NCI-H1417 treated with DMSO at 0.1 percent for 48 hours (cell line): Measurements from ENCODE around the gene CHCHD6.

Experiments used
- DNase-seq: peaks from one replicate; lab custom pipeline; 2025; lab: John Stamatoyannopoulos, UW

Gene CHCHD6

DNA sequence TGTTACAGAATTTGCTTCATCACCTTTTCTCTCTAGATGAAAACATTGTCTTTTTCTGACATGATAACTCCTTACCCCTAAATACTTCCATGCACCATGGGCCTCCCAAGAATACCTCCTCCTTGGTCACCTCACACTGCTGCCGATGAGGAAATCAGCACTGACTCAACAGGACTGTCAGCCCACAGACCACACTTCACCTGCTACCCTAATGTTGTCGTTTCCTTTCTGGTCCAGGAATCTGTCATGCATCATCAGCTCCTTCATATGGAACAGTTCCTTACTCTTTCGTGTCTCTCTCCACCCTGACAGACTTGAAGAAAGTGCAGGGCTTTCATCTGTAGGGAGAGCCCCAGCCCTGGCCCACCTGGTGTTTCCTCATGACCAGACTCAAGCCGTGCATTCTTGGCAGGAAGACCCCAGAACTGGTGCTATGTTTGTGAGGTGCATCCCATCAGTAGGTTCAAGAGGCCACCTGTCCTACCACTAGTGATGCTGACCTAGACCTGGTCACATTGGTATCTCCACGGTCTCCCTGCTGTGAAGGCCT lies 237.8 kb downstream of the CHCHD6 start:
- DNase-seq = no peak

DNA sequence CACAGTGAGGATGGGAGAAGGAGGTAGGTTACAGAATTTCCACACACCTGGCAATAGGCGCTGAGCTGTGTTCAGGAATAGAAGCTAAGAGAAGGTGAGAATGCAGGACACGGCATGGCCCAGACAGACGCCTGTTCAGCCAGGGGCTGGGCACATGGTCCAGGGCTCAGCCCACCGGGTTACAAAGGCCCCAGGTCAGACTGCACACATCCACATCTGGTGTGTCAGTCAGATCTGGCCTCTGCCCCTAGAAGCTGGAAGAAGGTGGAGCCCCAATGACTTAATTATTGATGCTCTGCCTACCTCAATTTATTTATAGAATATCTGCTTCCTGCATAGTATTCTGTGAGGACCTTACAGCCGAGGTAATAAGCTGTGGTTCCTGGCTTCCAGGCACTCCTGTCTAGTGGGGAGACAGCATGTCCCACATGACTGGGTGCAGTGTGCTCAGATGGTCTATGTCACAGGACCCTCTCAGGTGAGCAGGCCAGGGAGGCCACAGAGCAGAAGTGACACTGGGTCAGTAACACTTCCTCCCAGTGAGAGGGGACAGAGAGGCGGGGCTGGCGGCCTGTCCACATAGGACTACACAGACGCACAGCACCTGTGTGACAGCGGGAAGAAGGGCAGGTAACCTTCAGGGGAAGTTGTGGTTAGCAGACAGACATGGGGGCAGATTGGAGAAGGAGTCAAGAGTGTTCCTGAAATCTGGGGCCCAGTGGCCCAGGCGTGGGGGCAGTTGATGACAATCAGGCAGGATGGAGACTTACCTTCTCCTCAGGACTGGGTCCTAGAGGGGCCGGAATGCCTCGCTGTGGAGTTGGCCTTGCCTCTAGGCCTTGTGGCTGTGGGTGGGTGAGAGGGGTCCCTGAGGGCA lies 240.3 kb downstream of the CHCHD6 start:
- DNase-seq = no peak

DNA sequence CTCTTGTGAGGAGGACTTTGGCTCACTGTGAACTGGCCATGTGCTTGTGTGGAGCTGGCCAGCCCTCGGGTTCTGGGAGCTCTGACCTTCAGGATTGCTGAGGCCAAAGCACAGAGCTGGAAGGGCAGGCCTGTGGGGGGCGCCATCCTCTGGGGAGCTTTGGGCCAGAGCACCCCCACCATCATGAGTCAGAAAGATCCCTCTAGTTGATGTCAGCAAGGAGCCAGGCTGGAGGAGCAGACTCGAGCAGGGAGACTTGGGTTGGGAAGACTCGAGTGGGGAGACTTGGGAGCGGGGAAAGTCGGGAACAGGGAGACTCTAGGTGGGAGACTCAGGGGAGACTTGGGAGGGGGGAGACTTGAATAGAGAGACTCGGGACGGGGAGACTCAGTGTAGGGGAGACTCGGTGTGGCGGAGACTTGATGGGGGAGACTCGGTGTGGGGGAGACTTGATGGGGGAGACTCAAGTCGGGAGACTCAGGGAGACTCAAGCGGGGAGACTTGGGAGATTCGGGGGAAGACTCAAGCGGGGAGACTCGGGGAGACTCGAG lies 241.2 kb downstream of the CHCHD6 start:
- no peak for DNase-seq

DNA sequence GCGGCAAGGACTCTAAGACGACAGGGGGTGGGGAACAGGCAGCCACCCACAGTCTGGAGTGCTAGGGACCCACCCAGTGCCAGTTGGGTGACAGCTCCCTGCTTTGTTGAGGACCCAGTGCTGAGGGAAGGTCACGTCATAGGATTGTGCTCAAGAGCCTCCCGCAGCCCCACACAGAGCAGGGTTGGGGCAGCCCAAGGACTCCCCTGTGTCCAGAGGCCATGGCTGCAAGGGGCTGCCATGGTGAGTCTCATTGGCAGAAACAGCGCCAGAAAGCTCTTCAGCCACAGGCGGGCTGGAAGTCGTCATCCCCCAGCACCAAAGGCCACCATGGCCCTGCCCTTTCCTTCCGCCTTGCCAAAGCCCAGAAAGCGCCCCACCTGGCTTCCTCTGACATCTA lies 241.9 kb downstream of the CHCHD6 start:
- no peak for DNase-seq

DNA sequence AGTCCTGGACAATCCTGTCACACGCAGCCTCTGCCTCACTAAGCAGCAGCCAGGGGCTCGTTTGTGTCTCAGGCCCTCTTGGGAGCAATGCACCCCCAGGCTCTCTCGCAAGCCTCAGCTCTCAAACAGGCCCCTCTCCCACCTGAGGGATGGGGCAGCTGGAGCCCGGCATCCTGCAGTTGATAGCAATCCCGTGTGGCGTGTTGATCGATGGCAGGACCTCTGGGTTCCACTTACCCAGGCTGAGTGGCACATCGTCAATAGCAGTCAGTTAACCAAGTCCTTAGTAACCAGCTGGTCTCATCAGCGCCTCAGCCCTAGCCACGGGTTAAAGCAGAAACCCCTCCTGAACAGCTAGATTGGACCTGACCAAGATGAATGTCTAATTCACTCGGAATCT lies 242.4 kb downstream of the CHCHD6 start:
- DNase-seq = no peak

DNA sequence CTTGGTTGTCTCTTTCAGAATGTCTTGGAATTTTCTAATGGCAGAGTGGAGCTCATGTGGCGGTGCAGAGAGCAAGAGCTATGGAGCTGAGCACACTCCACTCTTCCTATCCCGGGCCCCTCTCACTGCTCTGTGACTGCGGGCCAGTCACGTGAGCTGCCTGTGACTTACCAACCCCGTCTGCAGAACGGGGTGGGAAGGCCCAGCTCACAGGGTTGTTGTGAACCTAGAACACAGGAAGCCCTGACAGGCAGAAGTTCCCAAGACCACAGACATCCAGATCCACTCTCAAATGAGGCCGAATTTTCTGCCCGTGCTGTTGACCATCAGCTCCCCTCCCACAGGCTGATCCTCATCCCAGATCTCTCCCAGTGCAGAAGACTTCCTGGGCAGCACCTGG lies 243.4 kb downstream of the CHCHD6 start:
- no peak for DNase-seq

DNA sequence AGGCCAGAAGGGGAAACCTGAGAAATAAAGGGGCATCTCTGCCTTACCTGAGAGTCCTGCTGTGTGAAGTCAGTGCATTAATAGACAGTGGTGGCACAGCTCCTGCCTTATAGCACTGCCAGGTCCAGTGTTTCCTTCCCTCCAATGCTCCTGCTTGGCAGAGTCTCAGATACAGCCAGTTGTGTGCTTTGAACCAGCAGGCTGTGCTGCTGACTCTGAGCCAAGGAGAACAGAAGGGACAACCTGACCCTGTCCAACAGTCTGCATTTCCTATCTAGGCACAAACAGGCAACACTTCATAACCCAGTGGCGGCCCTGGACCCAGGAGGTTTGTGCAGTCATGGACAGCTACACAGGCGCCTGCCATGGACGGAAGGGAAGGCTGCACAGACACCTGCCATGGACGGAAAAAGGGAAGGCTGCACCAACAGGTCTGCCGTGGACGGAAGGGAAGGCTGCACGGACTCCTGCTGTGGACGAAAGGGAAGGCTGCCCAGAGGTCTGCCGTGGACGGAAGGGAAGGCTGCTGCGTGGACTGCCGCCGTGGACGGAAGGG lies 245.0 kb downstream of the CHCHD6 start:
- DNase-seq = no peak

DNA sequence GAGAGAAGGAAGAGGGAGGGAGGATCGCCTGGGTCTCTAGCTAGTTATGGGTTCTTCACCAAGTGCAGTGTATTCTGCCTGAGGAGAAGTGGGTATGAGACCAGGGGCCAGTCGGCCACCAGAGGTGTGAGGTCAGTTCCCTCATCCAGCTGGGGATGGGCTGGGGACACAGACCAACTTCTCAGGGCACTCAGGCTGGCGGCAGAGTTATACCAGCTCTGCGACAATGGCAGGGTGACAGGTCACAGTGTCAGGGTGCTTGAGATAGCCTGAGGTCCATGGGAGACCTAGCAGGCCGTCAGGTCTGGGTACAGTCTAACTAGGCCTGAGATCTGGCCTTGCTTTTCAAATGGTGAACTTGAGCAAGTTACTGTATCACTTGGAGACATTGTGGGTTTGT lies 247.5 kb downstream of the CHCHD6 start:
- DNase-seq = no peak

DNA sequence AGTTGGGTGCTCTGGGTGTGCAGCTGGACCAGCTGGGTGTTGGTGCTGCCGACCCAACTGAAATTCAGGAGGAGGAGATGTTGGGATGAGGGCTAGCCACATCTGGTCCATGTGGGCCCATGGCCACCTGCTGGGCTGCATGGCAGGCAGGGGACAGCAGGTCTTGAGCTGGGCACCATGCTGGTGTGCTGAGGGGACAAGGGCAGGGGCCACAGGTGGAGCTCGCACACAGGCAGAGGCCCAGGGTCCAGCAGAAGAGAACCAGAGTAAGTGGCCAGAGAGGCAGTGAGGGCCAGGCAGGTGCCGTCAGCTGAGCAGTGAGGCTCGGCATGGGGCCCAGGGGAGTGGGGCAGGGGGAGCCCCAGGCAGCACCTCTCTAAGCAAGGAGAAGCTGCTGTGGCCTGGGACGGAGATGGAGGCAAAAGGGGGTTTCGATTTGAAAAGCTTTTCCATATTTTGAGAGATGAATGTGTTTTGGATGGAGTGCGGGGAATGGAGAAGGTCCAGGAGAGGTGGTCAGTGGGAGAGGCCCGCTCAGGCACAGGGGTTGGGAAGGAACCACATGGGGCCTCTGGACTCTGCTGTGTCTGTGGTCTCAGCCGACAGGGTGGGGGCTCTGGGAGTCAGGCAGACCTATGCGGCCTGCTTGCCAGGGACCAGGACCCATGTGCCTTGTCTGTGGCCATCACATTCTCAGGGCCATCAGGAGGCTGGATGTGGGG lies 248.4 kb downstream of the CHCHD6 start:
- no peak for DNase-seq

DNA sequence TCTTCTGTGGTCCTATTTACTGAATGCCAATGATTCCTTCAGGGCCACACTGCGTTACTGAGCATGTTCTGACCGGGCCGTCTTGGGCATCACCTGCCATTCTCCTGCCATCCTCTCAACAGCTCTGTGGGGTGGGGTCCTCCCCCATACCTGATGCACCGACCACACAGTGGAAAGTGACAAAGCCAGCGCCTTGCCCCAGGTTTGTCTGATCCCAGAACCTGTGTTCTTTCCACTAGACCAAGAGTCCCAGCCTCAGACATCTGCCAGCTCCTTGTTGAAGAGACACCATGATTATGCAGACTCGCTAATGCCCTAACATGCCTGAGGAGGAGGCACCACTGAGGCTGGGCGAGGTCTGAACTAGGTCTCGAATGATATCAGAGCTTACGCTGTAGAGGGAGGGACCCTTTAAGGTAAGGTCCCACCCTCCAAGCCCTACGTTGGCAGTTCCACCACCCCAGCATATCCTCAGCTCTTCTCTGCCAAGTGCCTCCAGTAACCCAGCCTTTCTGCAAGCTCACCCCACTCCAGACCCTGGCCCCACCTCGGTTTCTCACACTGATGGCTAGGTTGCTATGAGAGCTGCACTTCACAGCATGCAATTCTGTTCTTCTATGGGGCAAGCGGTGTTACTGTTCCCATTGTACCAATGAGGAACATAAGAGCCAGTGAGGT lies 249.1 kb downstream of the CHCHD6 start:
- no peak for DNase-seq

DNA sequence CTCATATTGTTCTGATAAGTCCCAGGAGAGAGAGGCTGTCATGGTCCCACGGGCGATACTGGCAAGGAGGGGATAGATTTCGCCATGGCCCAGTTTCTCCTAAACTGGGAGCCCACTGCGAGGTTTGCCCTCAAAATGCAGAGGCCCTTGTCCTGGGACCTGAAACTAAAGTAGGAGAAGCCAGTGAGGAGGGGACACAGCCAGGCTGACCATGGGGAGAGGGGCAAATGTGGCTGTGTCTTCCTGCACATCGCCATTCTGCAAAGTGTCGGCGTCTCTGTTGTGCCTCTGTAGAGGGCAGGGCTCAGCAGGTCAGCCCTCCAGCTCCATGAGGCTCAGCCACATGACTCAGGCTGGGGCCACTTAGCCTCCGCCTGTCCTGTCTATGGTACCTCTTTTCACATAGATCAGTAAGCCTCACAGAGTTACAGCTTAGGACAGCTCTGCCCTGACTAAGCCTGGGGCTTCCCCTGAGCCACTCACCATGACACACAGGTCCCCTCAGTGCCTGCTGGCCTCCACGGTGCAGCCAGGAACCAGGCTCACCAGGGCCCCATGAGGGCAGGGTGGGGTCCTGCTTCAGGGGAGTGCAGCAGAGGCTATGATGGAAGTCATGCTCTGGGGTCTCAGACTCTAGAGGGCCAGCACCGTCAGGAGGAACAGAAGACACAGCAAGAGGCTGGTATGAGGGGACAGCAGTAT lies 250.3 kb downstream of the CHCHD6 start:
- DNase-seq = no peak

DNA sequence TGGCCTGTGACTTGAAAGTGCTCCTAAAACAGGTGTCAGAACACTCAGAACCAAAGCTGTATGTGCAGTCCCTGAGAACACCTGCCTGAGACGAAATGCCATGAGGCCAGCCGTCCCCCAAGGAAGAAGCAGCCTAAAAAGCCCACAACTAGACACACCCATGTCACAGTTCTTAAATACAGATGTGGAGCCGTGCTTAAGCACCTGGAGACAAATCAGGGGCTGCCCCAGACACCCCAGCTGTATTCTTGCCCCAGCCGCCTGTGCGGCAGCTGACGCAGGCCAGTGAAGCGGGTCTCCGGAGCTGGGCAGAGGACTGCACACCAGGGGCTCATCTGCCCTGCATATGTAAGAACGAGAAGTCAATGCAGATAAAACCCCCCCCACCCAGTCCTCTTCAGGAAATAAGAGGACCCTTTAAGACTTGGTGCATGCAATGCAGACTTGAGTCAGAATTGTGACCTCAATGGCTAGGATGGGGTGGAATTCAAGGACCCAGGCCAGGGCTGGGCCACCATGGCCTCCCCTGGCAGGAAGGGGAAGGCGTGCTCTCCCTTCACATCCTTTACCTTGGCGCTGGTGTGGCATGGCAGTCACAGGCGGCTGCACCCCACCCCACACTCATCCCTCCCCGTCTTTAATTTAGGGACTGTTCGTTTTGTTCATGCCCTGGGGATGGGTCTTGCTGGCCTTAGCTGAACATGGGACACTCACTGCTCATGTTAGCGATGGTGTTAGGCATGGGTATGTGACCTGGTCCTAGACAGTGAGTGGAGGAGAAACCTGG lies 251.2 kb downstream of the CHCHD6 start:
- DNase-seq = no peak

DNA sequence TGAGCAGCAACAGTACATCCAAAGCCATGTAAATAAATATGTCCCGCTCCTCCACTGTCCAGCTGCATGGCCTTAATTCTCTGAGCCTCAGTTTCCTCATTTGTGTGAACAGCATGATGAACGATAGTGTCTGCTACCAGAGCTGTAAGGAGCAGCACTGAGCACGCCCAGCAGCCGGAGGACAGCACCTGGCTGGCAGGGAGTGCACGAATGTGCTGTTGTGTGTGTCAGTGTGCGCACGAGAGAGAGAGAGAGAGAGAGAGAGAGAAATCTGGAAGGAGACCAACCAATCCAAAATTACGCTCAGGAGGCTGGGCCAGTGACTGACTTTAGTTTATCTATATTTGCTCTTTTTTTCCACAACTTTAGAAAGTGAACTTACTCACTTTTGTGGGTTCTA lies 252.3 kb downstream of the CHCHD6 start:
- DNase-seq = no peak

DNA sequence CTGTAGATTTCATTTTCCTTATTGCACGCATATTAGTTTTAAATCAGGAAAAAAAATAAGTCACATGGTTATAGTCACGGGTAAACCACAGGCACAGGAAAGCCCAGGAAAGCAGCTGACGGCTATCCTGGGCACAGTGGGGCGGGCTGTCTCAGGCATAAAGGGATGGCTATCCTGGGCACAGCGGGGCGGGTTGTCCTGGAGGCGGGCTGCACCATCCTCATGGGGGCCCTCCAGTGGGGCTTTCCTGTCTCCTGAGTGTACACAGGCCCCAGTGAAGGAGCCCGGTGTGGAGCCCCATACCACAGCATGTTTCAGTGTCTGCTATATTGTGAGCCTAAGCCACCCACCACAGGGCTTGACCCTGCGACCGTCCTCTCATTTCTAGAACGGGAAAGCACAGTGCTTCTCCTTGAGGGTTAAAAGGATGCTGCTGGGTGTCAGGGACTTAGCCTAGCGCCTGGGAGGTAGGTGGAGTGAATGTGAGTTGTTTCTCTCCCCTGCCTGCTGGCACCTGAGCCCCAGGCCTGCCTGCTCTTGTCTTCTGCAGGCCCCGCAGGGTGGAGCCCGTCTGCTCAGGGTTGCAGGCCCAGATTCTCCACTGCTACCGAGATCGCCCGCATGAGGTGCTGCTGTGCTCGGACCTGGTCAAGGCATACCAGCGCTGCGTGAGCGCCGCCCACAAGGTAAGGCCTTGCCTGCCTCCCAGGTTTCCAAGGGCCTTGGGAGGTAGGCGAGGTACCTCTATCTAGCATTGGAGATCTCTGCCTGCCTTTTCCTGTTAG lies 253.0 kb downstream of the CHCHD6 start:
- no peak for DNase-seq

DNA sequence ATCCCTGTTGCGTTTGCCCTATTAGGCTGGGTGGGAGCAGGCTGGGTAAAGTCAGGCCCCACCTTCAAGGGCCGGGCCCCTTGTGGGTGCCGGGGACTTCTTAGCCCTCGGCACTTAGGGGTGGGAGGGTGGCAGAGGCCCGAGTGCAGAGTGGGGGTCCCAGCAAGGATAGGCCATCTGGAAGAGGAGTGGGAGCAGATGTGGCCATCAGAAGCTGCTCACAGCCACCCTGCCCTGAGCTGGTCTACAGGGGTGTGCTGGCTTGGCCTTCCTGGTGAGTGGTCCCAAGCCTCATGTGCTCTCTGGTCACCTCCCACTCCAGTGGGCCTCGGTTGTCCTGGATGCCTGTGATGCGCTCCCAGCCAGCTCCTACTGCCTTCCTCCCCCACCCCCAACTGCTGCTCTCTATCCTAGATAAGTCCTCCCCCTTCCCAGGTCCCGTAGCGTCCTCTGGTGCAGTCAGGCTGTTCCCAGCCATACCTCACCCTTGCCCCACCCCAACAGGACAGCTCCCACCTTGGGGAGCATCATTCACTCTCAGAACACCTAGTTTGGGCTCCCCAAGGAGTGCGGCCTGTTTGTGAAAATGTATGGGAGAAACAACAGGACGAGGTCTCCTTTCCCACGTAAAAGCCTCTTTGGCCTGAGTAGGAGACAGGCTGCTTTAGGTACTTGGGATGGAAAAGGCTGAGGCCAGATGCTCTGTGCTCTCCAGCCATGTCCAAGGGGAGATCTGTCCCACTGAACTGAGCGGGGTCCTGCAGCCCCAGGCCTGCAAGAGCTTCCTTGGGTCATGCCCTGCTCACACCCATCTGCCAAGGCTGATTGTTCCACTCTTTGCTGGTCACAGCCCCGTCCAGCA lies 254.0 kb downstream of the CHCHD6 start:
- no peak for DNase-seq

DNA sequence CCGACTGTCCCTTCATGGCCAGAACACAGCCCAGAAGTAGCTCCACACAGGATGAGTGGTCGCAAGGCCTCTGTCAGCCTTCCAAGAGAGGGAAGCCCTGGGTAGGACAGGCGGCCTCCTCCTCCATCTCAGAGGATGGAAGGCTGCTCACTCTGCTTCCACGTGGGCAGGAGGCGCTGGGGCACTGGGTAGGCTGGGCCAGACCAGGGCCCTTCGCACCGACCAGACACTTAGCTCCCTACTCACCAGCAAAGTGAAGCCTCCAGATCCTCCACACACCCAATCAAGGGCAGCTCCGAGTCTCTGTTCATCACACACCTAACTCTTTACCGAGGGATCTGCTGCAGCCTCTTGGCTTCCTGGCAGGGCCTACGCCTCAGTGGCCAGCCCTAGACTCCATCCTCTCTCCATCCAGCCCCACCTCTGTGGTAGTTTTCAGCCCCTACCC lies 254.6 kb downstream of the CHCHD6 start:
- DNase-seq = no peak

DNA sequence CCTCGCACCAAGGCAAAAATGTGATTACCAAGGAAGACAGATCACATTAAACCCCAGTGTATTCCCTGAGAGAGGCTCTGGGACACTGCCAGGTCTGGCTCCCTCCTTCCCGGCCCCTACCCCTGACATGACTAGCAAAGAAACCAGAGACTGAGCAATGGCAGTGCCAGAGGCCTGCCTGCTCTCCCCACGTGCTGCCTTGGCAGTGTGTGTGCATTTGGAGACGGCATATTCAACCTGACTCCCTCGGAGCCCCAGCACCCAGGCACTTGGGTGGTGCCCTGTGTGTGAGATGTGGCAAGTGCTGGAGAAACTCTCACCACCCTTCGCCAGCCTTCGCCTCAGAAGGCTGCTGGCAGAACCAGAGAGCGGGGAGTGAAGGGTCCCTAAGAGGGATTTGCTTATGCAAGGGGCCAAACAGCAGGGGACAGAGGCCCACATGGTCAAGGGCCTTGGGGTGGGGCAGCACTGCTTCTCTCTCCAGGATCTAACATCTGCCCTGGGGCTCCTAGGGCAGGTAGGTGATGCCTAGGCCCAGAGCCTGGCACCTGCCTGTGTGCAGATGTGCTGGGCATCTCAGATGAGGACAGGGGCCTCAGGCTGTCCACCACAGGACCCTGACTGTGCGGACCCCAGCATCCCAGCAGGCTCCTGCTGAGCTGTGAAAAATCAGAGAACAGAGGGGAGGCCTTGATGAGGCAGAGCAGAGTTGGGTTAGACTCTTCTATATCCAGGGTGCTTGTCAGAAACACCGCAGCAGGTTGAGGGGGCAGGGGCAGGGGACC lies 255.3 kb downstream of the CHCHD6 start:
- no peak for DNase-seq
